HG02798 (cell line): ENCODE measurements around the gene HOXC12.

ENCODE experiments used
- ATAC-seq: cut with Tn5 transposase; IDR thresholded peaks from one replicate; pipeline ENCODE4 v1.9.1; 2021; ENCODE audit warnings: mild to moderate bottlenecking; ENCODE audit not compliant: unreplicated experiment, poor library complexity

The HOXC12 gene

DNA sequence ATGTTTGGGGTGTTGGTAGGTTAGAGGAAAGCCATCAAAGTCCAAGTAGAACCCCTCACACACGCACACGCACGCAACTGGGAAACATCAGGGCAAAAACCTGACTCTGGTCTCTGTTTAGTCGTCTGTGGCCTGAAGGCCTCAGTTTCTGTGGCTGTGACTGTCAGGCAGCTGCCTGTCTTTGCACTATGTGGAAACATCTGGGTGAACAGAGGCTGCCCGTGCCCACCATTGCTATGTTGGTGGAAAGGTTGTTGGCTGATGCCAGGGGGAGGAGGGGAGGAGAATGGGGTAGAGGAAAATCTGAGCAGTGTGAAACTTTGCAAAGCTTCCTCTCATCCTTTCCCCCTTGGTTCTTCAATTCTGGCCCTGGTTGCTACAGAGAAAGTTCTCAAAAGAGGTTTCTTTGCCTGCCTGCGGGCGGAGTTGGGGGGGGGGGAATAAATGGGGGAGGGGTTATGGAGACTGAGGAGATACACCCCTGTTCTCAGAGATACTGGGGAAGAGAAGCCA lies 37.7 kb downstream of the HOXC12 start:
- ATAC-seq, result no peak

DNA sequence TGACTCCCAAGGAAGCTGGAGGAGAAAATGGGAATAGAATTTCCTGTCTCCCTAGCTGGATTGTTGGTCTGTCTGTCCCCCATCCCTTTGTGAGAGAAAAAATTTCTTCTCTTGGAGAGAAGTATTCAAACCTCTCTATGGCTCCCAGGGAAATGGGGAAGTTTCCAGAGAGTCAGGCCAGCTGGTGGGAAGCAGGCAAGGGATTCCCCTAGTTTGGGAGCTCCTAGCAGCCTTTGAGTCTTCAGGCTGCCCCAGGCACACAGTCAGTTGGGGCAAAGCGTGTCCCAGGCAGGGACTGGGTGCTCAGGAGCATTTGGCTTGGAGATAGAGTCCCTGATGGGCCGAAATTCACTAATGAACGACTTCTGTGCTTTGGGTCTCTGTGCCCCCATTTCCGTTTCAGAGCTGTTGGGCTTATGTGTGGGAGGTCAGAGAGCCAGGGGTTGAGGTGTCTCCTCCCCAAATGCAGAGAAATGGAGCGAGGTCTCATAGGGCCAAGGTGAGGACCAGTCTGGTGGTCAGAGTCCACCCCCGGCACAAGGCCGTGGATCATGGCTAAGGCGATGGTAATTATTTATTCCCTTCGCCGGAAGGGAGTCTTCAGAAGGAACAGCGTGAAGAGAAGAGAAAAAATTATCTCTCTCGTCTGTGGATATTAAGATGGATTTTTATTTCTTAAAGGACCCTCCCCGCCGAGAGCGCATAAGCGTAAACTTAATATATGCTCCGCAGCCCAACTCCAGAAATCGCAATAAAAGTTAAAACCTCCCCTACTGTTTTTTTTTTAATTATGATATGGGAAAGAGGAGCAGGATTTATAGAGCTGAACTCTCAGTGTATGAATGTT lies 38.7 kb downstream of the HOXC12 start:
- no peak for ATAC-seq

DNA sequence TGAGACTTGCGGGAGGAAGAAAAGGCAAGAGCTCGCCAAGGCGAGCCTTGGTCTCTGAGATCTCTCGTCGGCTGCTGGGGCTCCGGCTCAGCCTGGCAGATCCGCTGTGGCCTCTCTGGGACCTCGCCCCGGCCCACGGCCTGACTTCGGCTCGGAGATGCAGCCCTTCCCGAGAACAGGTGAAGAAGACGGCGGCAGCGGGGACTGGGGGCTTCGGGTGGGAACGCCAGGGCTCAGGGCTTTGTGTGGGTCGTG lies 39.2 kb downstream of the HOXC12 start:
- ATAC-seq, result no peak

DNA sequence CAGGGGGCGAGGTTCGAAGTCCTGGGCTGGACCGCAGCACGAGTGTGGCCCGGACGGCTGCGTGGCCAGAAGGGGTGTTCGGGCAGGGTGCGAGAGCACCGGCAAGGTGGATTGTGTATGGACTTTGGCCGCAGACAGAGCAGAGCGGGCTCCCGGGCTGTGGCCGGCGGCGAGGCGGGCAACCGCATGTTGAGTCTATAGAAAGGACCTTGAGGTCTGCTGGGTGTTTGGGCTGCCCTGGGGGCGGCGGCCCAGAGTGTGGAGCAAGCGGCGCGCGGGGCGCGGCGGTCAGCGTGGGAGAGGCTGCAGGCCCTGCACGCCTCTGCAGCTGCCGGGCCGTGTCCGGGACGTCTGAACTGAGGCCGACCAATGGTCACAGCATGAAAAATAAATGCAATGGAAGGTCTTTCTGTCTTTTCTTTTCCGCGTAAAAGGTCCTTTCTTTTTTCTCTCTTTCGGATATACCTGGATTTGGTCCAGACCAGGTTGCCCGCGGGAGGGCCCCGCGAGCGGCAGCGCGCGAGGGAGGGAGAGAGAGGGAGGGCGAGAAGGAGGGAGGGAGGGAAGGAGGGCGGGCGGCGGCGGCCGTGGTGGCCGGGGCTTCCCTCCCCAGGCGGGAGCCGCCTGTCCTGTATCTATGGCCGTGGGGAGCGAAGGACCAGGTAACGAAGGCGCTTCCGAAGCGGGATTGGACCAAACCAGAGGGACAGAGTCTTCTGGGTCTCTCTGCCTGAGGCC lies 39.7 kb downstream of the HOXC12 start:
- ATAC-seq, result no peak

DNA sequence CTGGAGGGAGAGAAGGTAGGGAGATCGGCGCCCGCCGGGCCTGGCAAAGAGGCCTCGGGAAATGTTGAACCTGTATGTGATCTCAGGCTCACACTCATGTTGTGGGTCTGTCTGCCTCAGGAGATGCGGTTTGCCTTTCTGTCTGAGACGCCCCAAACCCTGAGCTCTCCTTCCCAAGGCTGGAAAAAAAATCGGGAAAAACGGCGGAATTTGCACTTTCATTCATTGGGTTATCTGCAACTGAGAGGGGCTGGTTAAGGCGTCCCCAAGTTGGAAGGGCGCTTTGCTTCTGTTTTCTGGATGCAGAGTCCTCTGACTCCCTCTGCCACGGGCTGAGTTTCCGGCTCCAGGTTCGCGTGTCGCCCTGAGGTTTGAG lies 40.3 kb downstream of the HOXC12 start:
- ATAC-seq, result no peak

DNA sequence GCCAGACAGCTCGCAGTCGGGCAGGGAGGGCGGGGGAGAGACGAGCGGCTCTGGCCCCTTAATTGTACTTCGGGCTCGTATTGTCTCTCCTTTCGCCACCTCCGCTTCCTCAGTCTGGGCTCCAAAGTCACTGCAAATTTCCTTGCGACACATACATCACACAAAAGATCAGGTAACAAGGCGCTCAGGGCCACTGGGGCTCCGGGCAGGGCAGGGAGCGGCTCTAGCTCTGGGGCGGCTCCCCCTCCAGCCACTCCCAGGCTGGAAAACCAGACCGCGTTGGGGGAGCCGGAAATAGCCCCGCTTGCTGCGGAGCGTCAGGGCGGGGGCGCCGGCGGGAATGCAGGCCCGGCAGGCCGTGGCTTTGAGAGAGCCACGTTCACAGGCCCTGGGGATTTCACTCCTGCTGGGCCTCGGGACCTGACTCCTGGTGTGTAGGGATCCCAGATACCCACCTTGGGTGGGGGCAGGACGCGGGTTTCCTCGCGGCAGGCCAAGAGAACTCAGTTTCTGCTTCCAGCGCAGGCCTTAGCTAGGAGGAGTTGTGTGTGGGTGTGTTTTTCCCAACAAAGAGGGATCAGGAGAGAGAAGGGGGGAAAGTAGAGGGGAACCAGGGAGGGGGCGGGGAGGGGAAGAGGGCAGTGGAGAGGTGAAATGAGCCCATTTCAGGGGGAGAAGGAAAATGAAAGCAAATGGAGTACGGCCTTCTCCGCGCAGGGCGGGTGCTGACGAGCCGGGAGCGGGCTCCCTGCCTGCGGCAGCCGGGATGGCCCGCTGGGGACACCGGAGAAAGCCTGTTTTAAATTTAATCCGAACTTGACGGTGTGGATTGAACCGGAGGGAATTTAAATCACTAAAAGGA lies 40.9 kb downstream of the HOXC12 start:
- no peak for ATAC-seq

DNA sequence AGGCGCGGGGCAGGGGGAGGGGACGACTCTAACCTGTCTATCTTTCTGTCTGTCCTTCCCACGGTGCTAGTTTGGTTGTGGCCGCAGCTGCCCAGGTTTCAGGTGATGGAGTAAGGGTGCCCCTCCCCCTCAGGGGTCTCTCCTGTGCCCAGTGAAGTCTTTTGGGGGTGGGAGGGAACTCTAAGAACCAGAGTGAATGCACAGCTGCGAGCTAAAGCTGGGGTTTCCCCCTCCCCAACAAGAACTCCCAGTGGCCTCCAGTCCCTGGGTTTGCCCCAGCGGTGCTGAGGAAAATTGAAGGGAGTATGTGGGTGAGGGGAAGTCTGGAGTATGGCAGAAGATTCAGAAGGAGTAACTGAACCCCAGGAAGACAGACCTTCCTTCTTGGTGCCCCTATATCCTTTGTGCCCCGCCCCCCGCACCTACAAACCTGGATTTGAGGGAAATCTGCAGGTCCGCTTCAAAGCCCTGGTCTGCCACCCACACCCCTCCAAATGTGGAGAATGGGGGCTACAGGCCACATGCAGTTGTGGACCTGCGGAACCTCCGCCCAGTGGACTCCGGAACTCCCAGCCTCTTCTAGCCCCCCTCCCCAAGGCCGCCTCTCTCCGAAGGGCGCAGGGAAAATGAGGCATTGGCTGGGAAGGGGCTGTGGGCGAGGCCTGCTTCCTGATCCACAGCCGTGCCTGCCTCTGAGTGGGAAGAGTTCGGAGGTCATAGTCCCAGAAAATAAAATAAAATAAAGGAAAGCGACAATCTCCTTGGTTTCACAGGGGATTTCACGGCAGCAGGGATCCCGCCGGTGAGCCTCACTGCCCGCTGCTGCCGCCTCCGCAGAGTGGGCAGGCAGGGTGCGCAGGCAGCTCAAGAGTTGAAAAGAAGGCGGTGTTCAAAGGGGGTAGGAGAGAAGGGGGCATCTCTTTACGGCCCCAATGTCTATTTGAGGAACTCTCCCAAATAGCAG lies 41.8 kb downstream of the HOXC12 start:
- no peak for ATAC-seq

DNA sequence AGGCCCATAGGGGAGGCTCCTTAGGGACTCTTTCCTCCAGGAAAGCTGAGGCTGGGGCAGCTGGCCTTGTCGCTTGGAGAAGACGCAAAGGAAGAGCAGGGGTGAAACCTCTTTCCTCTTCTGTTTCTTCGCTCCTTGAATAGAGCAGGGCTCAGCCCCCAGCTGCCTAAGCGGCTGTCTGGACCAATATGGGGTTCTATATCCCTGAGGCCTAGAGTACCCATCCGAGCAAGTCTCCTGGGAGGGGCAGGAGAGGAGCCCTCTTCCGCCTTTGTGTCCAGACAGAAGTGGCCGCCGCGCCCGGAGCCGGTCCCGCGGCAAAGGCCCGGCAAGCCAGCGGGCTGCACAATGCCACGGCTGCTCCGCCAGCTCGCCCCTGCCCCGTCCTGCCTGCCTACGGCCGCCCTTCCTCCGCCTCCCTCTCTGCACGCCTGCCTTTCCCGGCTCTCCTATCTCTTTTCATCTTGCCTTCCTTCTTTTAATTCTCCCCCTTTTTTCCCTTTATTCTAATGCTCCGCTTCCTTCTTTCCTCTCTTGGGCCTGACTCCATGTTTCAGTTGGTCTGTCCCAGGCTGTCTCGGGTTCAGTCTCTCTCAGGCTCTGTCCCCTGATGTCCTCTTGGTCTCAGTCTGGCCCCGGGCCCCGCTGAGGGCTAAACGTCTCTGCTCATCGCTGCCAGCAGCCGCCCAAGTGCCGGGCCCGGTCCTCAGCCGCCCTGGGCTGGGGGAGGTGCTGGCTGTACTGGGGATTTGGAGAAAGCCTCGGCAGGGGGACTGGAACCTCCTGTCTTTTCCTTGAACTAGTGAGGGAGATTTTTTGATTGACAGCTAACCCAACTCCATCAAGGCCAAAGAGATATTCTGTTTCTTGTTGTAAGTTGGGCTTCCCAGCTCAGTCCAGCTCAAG lies 42.8 kb downstream of the HOXC12 start:
- no peak for ATAC-seq

DNA sequence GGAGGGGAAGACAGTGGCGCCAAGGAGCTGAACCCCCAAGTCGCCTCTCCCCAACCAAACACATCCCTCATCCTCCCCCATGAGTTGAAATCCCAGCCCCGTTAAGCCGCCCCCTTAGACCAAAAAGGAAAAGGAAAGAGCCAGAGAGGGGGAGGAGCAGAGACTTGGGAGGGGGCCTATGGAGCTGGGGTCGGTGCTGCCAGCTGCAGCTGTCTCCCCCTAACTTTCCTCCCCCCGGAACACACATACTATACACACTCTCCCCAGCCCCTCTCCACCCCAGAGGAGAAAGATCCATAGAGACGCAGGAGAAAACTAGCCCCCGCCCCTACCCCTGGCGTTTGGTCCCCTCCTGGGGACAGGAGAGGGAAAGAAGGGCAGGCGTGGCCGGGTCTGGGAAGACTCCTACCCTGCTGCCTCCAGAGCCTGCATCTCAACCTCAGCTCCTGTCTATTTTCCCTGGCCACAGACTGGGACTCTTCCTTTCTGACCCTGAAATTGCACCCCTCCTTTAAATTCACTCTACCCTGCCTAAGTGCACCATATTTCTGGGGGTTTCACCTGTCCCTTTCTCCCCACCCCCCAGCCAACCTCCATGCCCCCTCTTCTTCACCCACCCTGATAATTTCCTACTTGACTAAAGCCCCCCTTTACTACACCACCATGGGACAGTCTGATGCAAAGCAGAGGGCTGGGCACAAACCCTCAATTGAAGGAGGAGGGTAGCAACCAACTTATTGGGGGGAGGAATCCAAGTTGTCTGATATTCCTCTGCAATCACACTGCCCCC lies 43.6 kb downstream of the HOXC12 start:
- no peak for ATAC-seq

DNA sequence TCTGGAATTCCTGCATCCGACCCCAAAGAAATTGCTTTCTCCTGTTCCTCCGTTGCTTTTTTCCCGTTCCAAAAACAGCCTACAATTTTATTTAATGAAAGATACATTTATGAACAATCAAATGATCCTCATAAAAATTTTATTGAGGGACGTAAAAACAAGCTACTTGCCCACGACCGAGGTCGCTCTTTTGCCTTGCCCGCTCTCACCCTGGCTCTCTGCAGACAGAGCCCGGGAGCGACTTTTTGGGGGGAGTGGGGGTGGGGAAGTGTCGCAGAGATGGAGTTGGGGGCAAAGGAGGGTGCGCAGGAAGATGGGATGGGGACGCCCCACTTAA lies 44.2 kb downstream of the HOXC12 start:
- no peak for ATAC-seq

DNA sequence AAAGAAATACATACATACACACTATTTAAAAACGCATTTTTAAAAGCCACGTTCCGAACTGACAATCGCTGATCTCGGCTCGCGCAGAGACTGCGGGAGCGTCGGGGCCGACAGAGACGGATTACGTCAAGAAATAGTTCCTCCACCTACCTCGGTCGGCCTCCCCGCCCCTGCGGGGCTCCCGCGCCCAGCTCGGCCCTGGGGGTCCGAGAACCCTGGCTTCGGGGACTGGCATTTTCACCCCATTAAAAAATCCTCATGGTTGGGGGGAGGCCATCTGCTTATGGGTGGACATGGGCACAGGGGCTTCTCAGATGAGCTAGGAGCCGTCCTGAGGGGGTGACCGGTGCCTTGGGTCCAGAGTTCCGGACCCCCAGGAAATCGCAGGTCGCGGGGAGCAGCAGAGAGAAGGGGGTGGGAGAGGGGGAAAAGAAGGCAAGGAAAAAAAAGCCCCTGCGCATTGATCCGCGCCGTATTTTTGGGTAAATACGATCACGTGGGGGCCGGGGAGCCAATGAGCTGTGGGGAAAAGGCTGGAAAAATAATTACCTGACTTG lies 44.9 kb downstream of the HOXC12 start:
- ATAC-seq, result no peak

DNA sequence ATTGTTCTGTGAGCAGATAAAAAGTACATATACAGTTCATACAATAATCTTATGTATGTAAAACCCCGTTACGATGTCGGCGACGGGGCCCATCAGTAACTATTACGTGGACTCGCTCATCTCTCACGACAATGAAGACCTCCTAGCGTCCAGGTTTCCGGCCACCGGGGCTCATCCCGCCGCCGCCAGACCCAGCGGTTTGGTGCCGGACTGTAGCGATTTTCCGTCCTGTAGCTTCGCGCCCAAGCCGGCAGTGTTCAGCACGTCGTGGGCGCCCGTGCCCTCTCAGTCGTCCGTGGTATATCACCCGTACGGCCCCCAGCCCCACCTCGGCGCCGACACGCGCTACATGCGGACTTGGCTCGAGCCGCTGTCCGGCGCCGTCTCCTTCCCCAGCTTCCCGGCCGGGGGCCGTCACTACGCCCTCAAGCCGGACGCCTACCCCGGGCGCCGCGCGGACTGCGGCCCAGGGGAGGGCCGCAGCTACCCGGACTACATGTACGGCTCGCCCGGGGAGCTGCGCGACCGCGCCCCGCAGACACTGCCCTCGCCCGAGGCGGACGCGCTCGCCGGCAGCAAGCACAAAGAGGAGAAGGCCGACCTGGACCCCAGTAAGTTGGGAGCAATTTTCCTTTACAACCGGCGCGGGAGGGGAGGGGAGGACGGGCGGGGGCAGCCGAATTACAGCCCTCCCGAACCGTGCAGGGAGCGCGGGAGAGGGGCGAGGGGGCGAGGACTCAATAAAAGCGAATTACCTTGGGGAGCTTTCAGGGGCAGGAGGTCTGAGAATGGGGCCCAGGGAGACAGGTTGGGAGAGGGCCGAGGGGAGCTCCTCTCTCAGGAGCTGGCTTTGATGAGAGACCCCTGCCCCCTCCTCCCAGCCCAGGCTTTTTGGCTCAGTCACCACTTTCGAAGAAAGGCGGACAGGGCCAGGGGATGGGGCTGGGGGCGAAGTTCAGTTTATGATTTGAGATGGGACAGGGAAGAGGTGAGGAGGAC lies 45.7 kb downstream of the HOXC12 start, which contains the start of gene HOXC9:
TSS of gene HOXC9 (plus strand) at position 46 of the 999 bp plus-strand sequence. CDS start at position 74, 28 bp downstream.
- no peak for ATAC-seq

DNA sequence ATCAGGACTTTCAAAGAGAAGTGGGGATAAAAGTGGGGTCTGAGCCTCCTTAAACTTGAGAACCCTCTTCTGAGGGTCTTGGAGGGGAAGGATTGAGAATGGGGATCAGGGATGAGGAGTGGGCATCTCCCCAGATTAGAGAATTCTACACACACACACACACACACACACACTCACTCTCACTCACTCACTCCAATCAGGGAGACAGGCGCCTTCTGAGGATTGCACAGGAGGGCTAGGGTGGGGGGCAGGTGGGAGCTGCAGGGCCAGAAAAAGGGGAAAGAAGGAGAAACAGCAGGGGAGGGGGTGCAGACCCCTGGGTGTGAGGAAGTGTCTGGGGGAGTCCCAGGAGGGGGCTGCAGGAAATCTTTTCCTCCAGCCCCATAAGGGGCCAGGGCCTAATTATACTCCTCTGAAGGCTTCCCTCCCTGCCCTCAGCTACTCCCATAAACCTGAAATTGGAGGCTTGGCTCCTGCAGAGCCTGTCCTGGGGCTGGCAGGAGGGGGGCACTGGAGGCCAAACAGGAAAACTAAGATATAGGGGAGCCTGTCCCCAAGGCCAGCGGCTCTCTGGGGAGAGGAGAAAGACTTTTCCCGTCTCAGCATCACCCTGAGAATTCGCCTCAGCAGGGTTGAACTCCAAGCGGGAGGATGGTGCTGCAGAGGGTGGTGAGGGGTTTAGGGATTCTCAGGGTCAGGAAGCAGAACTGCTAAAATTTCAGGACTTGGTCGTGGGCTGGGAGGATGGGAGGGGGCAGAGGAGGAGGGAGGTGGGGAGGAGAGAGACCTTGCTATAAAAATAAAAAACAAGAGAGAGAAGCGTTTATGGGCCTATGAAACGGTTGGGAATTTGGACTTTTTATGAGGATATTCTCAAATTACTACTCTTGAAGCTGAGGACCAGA lies 46.8 kb downstream of the HOXC12 start:
- no peak for ATAC-seq

DNA sequence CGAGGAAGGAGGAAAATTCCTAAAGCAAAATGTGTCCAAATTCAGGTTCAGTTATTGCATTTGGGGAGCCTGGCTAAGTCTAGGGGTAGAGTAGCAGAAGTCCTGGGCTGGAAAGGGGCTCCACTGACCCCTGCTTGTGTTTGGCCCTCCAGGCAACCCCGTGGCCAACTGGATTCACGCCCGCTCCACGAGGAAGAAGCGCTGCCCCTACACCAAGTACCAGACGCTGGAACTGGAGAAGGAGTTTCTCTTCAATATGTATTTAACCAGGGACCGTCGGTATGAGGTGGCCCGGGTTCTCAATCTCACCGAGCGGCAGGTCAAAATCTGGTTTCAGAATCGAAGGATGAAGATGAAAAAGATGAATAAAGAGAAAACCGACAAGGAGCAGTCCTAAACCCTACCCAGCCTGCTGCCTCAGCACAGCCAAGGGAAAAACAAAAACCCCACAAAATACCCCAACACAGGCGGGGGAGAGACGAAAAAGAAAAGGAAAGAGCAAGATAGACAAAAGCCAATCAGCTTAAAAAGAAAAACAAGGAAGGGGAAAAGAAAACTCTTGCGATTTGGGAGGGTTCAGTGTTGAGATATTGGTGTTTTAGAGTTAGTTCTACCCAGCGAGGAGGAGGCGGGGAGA lies 47.7 kb downstream of the HOXC12 start:
- no peak for ATAC-seq

DNA sequence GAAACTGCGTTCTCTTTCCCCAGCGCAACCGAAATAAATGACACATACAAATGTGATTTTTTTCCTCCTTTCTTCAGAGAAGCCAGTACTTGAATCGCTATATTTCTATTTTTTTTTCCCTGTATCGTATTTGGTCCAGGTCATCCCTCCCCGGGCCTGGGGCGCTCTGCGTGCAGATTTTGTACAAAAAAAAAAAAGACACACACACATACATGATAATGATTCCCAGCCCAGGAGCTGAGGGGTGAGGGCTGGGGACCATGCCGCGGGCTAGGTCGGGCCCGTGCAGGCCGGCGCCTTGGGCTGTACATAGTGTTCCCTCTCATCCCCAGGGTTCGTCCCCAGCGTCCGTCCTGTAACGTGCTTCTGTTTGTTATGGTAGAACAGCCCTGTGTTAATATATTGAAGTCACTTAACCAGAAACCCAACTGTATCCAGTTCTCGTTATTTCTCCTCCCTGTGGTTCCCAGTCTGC lies 48.2 kb downstream of the HOXC12 start:
- ATAC-seq, result no peak
